Left lobe of liver (tissue), 2 donors: ENCODE data around the gene RGS16. TPM values are rescaled to one million over a fixed set of nuclear protein-coding genes. Genes with fewer than 3 reads are reported as not detected.

ENCODE experiments used
- ATAC-seq: fragments of 200-7000 bp; cut with Tn5 transposase; one replicate; pipeline ENCODE4 v1.9.1; 2020; ENCODE audit warnings: mild to moderate bottlenecking, moderate library complexity
- DNase-seq: peaks from one replicate; pipeline ENCODE4 v3.0.0-alpha.2; 2020; ENCODE audit warnings: low spot score
- total RNA-seq: library from RNA; stranded (reverse); gene quantifications from one replicate; pipeline ENCODE4 v1.2.1, GENCODE V29; 2021
- donor health status: DM: no; HTN: no; CAD: no; lungs with moderate emphysema.
- donor health status: DM: no; HTN: yes; CAD: no.

RGS16 gene
- total RNA-seq, 1 donor from 2014 or later = 0.15 TPM

DNA sequence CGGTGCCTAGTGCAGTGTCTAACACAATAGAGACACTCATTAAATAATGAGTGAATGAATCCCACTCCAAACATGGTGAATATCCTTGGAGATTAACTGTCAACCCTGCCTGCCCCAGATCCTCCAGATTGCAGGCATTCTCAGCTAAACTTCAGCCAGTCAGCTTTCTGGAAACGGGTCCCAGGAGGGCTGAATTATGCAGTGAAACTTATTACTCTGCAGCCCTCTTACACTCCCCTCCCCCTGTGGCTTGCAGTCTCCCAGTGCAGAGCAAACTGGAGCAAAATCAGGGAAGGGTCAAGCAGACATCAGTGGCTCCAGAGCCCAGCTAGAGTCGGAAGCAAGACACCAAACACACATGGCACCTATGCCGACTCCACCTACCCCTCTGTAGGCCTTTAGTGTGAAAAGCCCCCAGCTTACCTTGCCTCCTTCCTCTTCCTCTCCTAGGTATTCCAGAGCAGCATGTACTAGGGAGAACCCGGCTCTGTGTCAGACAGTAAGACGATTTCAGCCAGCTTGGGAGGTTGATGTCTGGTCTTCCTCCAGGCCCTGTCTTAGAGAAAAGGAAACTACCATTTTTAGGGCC lies 6.5 kb upstream of the RGS16 start:
- no peak for DNase-seq
- no peak for ATAC-seq

GRCh38 chr1:182608845-182609610 lies 4.8 kb upstream of the RGS16 start:
- DNase-seq (no peak), ATAC-seq (no peak)

DNA sequence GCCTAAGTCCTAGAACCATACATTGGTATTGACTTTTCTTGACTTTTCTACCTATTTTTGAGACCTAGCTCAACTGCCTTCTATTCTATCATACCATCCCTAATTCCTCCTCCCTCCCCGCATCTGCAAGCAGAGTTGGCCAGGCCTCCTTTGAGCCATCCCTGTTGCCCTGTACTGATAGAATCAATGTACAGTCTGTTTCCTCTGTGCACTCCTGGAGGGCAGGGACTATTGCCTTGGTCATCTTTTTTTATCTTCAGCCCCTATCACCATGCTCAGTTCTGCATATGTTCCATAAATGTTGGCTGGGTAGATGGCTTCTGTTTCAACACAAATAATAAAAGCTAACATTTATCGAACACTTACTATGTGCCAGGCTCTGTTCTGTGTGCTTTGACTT lies 4.0 kb upstream of the RGS16 start:
- ATAC-seq (no peak), DNase-seq (no peak)

DNA sequence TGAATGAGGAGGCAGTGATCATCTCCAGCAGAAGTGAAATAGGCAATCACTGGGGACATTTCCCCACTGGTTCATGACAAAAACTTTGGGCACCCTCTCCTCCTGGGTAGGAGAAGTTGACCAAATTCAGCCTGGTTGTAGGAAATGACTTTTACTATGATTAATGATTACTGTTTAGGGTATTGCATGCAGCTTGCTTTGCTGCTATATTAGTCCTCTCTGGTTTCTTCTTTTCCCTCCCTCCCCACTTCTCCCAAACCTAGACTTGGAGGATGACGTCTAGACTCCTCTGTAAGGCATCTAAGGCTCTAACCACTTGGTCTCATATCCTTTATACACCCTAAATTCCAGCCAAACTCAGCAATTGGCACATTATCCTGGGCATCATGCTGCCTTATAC lies 3.4 kb upstream of the RGS16 start:
- DNase-seq (no peak), ATAC-seq (no peak)

DNA sequence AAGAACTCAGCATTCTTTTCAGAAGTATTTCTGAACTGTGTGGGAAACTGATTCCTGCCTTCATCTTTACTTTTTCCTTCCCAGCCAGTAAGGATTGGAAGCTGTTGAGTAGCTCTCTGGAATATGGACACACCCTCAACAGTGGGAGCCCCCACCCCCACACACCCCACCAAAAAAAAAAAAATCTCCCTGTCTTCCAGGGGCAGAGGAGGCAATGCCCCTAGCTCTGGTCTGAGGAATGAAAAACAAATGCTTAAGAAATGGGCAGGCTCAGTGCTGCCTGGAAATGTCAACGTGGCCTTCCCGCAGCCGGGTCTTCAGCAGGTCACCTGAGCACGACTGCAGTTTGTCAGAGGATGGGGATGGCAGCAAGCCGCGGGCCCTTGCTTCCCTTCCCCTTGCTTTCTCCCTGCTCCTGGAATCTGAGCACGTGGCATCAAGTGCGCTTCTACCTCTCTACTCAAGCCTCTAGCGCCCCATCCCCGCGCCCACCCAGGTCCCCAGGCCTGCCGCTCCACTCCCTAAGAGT lies 479 bp downstream of the RGS16 start:
- no peak for DNase-seq
- no peak for ATAC-seq

DNA sequence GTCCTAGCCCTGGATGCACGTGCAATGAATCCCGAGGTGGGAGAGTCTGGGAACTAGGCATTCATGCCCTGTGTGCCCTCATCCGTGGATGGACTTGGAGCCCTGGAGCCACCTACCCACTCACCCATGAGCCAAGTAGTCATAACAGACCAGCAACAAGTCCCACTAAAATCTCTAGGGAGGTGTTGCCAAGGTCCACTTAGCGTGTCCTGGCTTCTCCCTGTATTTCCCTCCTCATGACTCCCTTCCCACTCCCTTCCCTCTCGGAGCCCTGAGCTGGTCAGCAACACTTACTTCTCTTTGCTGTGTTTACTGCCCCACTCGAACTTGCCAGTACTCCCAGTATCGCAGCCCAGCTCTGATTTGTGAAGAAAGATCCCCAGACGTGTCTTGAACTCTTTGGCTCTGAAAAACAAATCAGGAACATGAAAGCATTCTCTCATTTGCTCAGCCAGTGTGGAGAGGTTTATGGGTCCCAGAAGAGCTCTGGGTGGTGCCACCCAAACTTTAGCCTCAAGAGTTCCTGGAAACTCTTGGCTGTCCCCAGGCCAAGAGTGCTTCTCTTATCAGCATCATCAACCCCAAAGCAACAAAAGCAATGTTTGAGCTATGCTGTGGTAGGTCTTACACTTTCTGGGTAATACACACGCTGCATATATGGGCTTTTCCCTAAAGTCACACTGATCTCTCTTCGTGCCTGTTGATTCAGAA lies 1.1 kb downstream of the RGS16 start:
- no peak for ATAC-seq

DNA sequence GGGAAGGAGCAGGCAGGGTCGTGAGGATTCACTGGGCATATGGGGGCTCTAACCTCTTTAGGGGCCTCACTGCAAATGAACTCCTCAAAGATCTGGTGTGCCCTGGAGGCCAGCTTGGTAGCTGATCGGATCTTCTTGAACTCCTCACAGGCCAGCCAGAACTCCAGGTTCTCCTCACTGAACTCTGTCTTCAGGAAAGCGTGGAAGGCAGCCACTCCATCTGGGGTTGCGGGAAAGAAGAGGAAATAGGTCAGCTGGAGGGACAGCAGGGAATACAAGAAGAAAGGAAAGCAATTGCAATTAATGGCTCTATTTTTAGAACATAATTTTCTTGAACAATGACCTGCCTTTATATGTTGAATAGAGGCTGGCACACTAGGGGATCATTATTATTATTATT lies 2.3 kb downstream of the RGS16 start:
- ATAC-seq (no peak), DNase-seq (no peak)

More for the DNA sequence above, 1.1 kb downstream of the RGS16 start:
- no peak for DNase-seq

DNA sequence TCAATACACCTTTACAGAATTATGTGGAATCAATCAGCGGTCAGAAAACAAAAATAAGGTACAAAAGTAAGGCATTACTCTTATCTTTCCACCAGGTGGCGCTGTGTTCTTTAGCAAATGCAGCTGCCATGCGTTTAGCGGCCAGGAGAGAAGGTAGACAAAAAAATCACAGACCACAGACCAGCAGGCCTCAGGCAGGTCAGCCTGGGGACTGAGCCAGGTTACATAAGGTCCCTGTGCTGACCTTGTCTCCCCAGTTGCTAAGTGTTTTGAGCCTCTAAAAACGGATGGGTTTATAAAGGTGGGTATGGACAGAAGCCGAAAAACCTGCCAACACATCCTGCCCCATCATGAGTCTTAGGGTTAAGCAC lies 2.8 kb downstream of the RGS16 start:
- DNase-seq = peak; percentile 82
- ATAC-seq = peak; percentile 84

- DNase-seq (no peak), ATAC-seq (no peak)
Measured at GRCh38 chr1:182600745-182601415, 3.3 kb downstream of the RGS16 start.

DNA sequence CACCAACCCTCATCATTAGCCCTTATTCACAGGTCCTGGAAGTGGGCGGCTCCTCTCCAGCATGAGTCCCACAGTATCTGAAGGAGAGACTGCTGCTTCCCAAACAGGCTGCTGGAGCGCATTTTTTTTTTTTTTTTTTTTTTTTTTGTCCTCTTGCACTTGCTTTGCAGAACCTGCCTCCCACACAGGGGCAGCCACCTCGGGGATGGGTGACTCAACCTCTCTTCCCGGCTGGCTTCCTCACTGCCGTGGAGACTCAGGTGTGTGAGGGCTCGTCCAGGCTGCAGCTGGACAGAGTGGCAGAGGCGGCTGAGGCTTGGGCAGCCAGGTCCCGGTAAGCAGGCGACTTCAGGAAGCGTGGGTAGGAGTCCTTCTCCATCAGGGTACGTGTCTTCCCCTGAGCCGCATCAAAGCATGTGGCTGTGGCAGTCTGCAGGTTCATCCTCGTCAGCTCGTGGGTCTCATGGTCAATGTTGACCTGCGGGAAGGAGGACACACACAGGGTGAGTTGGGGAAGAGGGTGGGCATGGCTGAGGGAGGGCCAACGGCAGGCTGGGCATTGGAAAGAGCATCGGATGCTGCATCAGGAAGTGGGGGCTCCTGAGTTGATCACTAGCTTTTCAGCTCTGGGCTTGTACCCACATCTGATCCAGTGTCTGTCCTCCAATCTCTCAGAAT lies 4.0 kb downstream of the RGS16 start:
- DNase-seq (no peak), ATAC-seq (no peak)

- no peak for DNase-seq
Measured at GRCh38 chr1:182599339-182599738, 4.8 kb downstream of the RGS16 start.

DNA sequence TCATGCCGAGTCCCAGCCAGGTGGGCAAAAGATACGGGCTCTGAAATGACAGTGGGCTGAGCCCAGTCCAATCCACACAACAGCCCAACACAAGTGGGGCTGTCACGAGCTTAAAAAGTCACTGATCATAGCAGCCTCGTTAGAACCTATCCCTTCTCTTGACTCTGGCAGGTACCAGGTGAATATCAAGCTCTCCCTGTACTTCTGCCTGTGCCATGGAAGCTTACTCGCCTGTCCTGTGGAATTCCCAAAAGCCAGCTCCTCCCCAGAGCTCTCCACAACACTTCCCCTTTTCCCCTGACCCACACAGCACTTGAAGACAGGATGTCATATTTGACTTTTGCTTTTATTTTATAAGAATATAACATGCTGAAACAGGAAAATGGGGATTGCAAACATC lies 5.9 kb downstream of the RGS16 start:
- DNase-seq = no peak

More at GRCh38 chr1:182599339-182599738, 4.8 kb downstream of the RGS16 start:
- ATAC-seq = no peak

GRCh38 chr1:182596934-182597333 lies 7.3 kb downstream of the RGS16 start:
- no peak for DNase-seq
- ATAC-seq = no peak

More for the DNA sequence above, 5.9 kb downstream of the RGS16 start:
- no peak for ATAC-seq

DNA sequence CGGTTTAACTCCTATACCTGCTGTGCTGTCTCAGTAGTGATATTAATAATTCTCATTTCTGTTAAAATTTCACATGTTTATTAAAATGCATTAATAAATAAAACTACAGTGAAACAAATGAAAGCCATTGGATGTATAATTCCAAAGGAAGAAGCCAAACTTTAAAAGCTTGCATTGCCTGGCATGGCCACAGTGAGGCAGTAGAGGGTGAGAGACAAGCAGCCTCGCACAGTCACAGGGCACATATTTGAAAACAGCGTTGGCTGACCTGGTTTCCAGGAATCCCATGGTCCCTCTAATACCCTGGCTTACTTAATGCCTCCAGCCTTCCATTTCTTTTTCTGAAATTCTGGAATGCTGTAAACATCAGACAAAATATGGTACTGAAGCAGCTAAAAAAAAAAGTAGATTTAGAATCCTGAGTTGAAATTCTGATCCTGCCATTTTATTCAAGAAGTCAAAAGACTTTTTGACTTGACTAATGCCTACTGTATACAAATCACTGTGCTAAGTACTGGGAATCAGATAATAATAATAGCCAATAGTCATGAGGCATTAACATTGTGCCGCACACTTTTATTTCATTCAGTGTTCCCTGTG lies 8.4 kb downstream of the RGS16 start:
- peak; percentile 96 for ATAC-seq
- peak; percentile 71 for DNase-seq

GRCh38 chr1:182589931-182590330 lies 14.3 kb downstream of the RGS16 start:
- DNase-seq = no peak
- ATAC-seq = no peak

GRCh38 chr1:182589520-182589919 lies 14.7 kb downstream of the RGS16 start:
- ATAC-seq = no peak

GRCh38 chr1:182588500-182589396 lies 15.4 kb downstream of the RGS16 start, which contains the start of gene RNASEL:
RNASEL (minus strand) TSS chr1:182589256; CDS start chr1:182586806, 2,450 bp downstream.
- ATAC-seq = peak; percentile 91
- peak; percentile 58 for DNase-seq

More at GRCh38 chr1:182589520-182589919, 14.7 kb downstream of the RGS16 start:
- DNase-seq = no peak

- DNase-seq = no peak
Measured at GRCh38 chr1:182587666-182588499, 16.3 kb downstream of the RGS16 start.

More at GRCh38 chr1:182587666-182588499, 16.3 kb downstream of the RGS16 start:
- peak; percentile 19 for ATAC-seq
